Aorta (tissue), 5 donors: ENCODE data around the gene ZNF773. TPM values are rescaled to one million over a fixed set of nuclear protein-coding genes. Genes with fewer than 3 reads are reported as not detected.
"Not testable (repeated sequence)": the region's sequence is repeated elsewhere in the genome, so short reads cannot be mapped to it uniquely, and the experiment has no call there.

Experiments
- ATAC-seq: fragments of 200-7000 bp; cut with Tn5 transposase; one replicate; pipeline ENCODE4 v1.9.1; 2022; ENCODE audit warnings: moderate library complexity; ENCODE audit not compliant: low FRiP score
- DNase-seq, 2 donors: peaks; one replicate each; pipeline ENCODE4 v3.0.0-alpha.2; 2020
- H3K27ac ChIP-seq, 2 donors: one replicate each; pipeline ENCODE4 v1.5.1; 2013; ENCODE audit warnings: low read length in 2 of 2, mild to moderate bottlenecking in 2 of 2, moderate library complexity in 2 of 2, control low read depth in 1 of 2, inconsistent platforms in 1 of 2, low read depth in 1 of 2
- H3K27me3 ChIP-seq, 2 donors: one replicate each; pipeline ENCODE4 v1.6.1; 2013; ENCODE audit warnings: control low read depth in 1 of 2, low read length in 1 of 2, mild to moderate bottlenecking in 1 of 2, moderate library complexity in 1 of 2; ENCODE audit not compliant: insufficient read depth in 2 of 2, control insufficient read depth in 1 of 2
- H3K36me3 ChIP-seq, 2 donors: one replicate each; pipeline ENCODE4 v1.6.1; 2013; ENCODE audit warnings: control low read depth in 1 of 2, low read length in 1 of 2, mild to moderate bottlenecking in 1 of 2; ENCODE audit not compliant: insufficient read depth in 2 of 2, control insufficient read depth in 1 of 2
- H3K4me1 ChIP-seq, 2 donors: one replicate each; pipeline ENCODE4 v1.6.1; 2013; ENCODE audit warnings: low read length in 2 of 2, control low read depth in 1 of 2, mild to moderate bottlenecking in 1 of 2, moderate library complexity in 1 of 2; ENCODE audit not compliant: insufficient read depth in 2 of 2, control insufficient read depth in 1 of 2
- H3K4me3 ChIP-seq, 2 donors: one replicate each; pipeline ENCODE4 v1.5.1; 2013; ENCODE audit warnings: low read length in 2 of 2, control low read depth in 1 of 2, mild to moderate bottlenecking in 1 of 2
- H3K9me3 ChIP-seq: one replicate; pipeline ENCODE4 v1.6.1; 2013; ENCODE audit warnings: mild to moderate bottlenecking, low read length; ENCODE audit not compliant: control insufficient read depth
- WGBS, 2 donors: extraction: QIAGEN DNeasy Blood & Tissue Kit; methylation state at CpG; one replicate each; pipeline ENCODE4 v1.1.7; 2013; 5-methylcytosine and 5-hydroxymethylcytosine counted together
- intact Hi-C, 2 donors: fragments of 100-400 bp; cut with DNase I; formaldehyde crosslinking; loops; one replicate each; pipeline versions ENCODE4 v1.14.2 to v1.15.0; 2022
- polyA plus RNA-seq, 2 donors: library from polyadenylated mRNA; stranded (reverse); fragments of 200-250 nt; gene quantifications; one replicate each; pipeline ENCODE4 v1.2.3, GENCODE V29; 2013
- total RNA-seq, 2 donors: library from RNA; stranded (reverse); fragmentation: NEBNext Ultra II Directional; extraction: Animal tissue kit (Norgen Biotek cat#: 25700); gene quantifications; one replicate each; pipeline ENCODE4 v1.2.1, GENCODE V29; 2021
- donor health status: healthy with polysubstance abuse.
- donor health status: Bipolar disorder and iron deficiency.
- donor health status: DM: no; HTN: no; CAD: no.
- donor health status: DM: no; HTN: no; CAD: no.
- donor health status: DM: yes; HTN: yes; CAD: no.

Gene ZNF773
- total and polyA plus RNA-seq, 4 donors, result 2.1 to 9.6 (median 5.9) TPM

DNA sequence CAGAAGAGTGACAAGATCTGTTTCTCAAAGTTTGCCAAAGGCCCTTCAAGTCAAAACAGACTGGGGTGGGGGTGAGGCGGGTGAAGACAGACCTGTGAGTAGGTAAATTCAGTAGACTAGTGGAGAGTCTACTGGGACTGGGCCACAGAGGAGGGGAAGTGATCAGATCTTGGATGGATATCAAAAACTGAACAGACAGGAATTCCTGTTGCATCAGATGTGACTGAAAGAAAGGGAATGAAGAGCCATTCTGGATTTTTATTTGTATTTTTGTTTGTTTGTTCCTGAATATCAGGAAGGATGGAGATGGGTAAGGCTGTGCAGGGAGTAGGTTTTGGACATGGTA, 11.5 kb upstream of the ZNF773 start:
- H3K4me3 ChIP-seq, intact Hi-C loops, DNase-seq, ATAC-seq, H3K27me3 ChIP-seq, H3K27ac ChIP-seq, H3K4me1 ChIP-seq: not testable (repeated sequence)
- peaks cover 15% of the 10 kb centered on the region for H3K9me3 ChIP-seq
- no CpG with 5 or more reads among the region's 1 CpG for WGBS, 2 donors
- H3K36me3 ChIP-seq, result peaks cover 10 to 13% of the 10 kb centered on the region in 2 donors

- DNase-seq, H3K27ac ChIP-seq, H3K4me1 ChIP-seq, H3K36me3 ChIP-seq, H3K27me3 ChIP-seq, intact Hi-C loops, ATAC-seq, H3K4me3 ChIP-seq: not testable (repeated sequence)
- peaks cover 11% of the 10 kb centered on the region for H3K9me3 ChIP-seq
Measured at GRCh38 chr19:57499332-57499679, 432 bp upstream of the ZNF773 start.

DNA sequence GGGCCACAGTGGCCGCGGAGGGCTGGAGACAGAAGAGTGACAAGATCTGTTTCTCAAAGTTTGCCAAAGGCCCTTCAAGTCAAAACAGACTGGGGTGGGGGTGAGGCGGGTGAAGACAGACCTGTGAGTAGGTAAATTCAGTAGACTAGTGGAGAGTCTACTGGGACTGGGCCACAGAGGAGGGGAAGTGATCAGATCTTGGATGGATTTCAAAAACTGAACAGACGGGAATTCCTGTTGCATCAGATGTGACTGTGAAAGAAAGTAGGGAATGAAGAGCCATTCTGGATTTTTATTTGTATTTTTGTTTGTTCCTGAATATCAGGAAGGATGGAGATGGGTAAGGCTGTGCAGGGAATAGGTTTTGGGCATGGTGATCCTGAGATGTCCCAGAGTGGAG, 662 bp downstream of the ZNF773 start:
- not testable (repeated sequence) for ATAC-seq, DNase-seq
- H3K9me3 ChIP-seq, result peaks cover 12% of the 10 kb centered on the region

DNA sequence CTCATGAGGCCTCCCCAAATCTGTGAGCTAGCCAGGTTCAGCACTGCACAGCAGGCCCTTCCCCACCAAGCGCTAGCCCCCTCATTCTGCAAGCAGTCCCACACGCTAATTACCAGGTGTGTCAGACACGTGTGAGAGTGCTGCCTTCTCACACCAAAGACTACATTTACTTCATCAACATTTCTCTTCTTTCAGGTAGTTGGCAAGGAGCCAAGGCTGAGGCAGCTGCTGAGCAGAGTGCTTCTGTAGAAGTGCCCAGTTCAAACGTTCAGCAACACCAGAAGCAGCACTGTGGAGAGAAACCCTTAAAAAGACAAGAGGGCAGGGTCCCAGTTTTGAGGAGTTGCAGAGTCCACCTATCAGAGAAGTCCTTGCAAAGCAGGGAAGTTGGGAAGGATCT, 6.4 kb downstream of the ZNF773 start:
- Histone ChIP-seq H3K4me1 (no peaks in the 10 kb centered on the region), H3K36me3 (peaks cover 6 to 16% of the 10 kb centered on the region in 2 donors), H3K27ac (no peak overlapping the region), H3K27me3 (no peaks in the 10 kb centered on the region), H3K4me3 (no peak overlapping the region), H3K9me3 (peaks cover 18% of the 10 kb centered on the region)
- ATAC-seq, result no peak
- intact Hi-C loops, result no loop called here
- WGBS, 2 donors, result 66 to 84% methylated on average over 4 of the region's 4 CpGs
- no peak for DNase-seq

More for the DNA sequence above, 662 bp downstream of the ZNF773 start:
- H3K27ac ChIP-seq, H3K4me1 ChIP-seq, H3K27me3 ChIP-seq, intact Hi-C loops, H3K4me3 ChIP-seq, H3K36me3 ChIP-seq: not testable (repeated sequence)
- WGBS, 2 donors, result 0 to 3% methylated on average over 1 of the region's 4 CpGs

- H3K4me1 ChIP-seq, result no peaks in the 10 kb centered on the region
- DNase-seq (no peak), ATAC-seq (no peak)
- H3K27me3 ChIP-seq, result no peaks in the 10 kb centered on the region
- intact Hi-C loops, result no loop called here
- no peak overlapping the region for H3K4me3 ChIP-seq
- H3K36me3 ChIP-seq, result peaks cover 5 to 6% of the 10 kb centered on the region in 2 donors
- peaks cover 18% of the 10 kb centered on the region for H3K9me3 ChIP-seq
- H3K27ac ChIP-seq, result no peak overlapping the region
Measured at GRCh38 chr19:57511484-57511883, 11.7 kb downstream of the ZNF773 start.

DNA sequence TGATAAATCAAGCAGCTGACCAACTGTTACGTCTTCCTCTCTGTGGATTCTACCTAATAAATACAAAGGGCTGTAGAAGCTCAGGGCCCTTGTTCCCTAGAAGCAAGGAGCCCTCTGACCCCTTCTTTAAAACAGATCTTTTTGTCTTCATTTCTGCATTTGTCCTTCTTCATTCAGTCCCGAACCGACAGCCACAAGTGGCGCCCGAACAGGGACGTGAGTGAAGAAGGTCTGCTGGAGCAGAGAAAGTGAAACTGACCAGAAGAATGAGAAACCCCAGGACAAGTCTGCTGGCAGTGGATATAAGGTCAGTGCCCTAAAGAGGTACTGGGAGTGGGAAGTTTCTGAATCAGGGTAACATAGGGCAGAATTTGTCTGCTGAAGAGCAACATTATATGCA, 13.1 kb downstream of the ZNF773 start:
- no peaks in the 10 kb centered on the region for H3K27me3 ChIP-seq
- ATAC-seq, result no peak
- WGBS, 2 donors, result 95 to 97% methylated on average over 6 of the region's 6 CpGs
- H3K4me1 ChIP-seq, result no peaks in the 10 kb centered on the region
- DNase-seq, result no peak
- intact Hi-C loops, result no loop called here
- H3K27ac ChIP-seq, result no peak overlapping the region
- H3K36me3 ChIP-seq, result peaks cover 3 to 5% of the 10 kb centered on the region in 2 donors
- peaks cover 14% of the 10 kb centered on the region for H3K9me3 ChIP-seq
- peak overlapping the region in 1 of 2 donors; percentile 14 for H3K4me3 ChIP-seq

GRCh38 chr19:57515255-57515654, 15.5 kb downstream of the ZNF773 start:
- Histone ChIP-seq H3K27ac (no peak overlapping the region), H3K4me1 (no peaks in the 10 kb centered on the region), H3K9me3 (peaks cover 15% of the 10 kb centered on the region), H3K27me3 (no peaks in the 10 kb centered on the region), H3K36me3 (peaks cover 3 to 5% of the 10 kb centered on the region in 2 donors), H3K4me3 (no peak overlapping the region)
- no peak for ATAC-seq
- 84 to 94% methylated on average over 5 of the region's 5 CpGs for WGBS, 2 donors
- intact Hi-C loops, result no loop called here
- no peak for DNase-seq

DNA sequence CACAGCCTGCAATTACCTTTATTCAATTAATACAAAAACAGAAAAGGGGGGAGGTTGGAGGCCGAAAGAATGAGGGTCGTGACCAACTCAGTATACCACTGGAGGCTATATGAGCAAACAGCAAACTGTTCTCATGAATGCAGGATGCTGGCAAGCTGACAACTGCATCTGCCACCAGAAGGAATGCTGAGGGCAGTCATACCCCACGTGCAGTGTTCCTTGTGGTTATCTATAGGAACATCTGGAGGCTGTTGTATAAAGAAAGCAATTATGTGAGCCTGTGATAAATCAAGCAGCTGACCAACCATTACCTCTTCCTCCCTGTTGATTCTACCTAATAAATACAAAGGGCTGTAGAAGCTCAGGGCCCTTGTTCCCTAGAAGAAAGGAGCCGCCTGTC, 18.3 kb downstream of the ZNF773 start:
- H3K4me1 ChIP-seq, intact Hi-C loops, H3K27me3 ChIP-seq, H3K36me3 ChIP-seq, H3K9me3 ChIP-seq, DNase-seq, H3K27ac ChIP-seq, ATAC-seq, H3K4me3 ChIP-seq: not testable (repeated sequence)
- WGBS, 2 donors, result 83 to 85% methylated on average over 4 of the region's 4 CpGs

GRCh38 chr19:57527136-57527881, 27.6 kb downstream of the ZNF773 start, which contains the start of gene ZNF549:
TSS of gene ZNF549 (plus strand) at chr19:57527356. CDS start at chr19:57527574, 218 bp downstream.
- intact Hi-C loops, result loop anchor here in 1 of 2 donors (2.0 kb wide), 1 partner anchor 55 kb away; no protein-coding TSS in a partner anchor
- Histone ChIP-seq H3K27me3 (no peaks in the 10 kb centered on the region), H3K9me3 (peaks cover 10% of the 10 kb centered on the region), H3K4me3 (peak within 1 kb of the TSS; percentile 48 to 69), H3K4me1 (no peaks in the 10 kb centered on the region), H3K27ac (peak within 1 kb of the TSS in 1 of 2 donors; percentile 25), H3K36me3 (peaks cover 5 to 6% of the 10 kb centered on the region in 2 donors)
- peak; percentile 99 for ATAC-seq
- peak; percentile 92 to 95 for DNase-seq
- 1% methylated on average over 64 of the region's 64 CpGs for WGBS, 2 donors
